Measurements from ENCODE around the gene TST. TPM values are rescaled to one million over a fixed set of nuclear protein-coding genes. Genes with fewer than 3 reads are reported as not detected.

TST gene
- total and polyA plus RNA-seq, 2 donors (not counting 3 experiments of a cell fraction or from before 2014, with no cell fraction given) = 39.2 to 95.1 TPM

DNA sequence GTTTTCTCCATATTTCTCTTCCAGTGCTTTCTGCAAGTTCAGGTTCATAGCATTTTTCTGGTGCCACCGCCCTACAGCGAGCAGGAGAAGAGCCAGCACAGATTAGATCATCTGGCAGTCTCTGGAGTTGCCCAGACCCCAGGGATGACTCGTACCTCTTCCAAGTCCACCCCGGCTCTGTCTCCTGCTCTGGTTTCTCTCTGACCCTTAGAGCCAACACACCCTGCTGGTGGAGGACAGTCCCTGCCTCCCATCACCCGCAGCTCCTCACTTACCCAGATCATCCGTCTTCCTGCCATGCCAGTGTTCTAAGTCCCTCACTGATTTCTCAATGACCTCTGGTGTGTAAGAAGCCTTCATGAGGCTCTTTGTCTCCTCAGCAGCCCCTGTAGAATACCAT lies 28.0 kb downstream of the TST start:
- intact Hi-C loops (cut with micrococcal nuclease) = no loop called here
- dilution Hi-C loops (cut with MboI; ENCODE audit: extremely low pct_ligation_motif_present, low sequenced_read_pairs) = no loop called here
- FAIRE-seq = no peak

More for the DNA sequence above, 28.0 kb downstream of the TST start:
- POLR2A ChIA-PET = no interaction called here
- BruUV-seq (replicated peaks) = no TSS peak
- TF ChIP-seq MYC (IDR thresholded peaks at IDR 0.05; ENCODE audit: low read depth, low read length) (no peak), JUN (IDR thresholded peaks at IDR 0.05; ENCODE audit: borderline replicate concordance, insufficient read depth, insufficient read length, low read depth) (no peak), FOS (IDR thresholded peaks at IDR 0.05; ENCODE audit: borderline replicate concordance, insufficient read depth, low read length) (no peak), GATA2 (IDR thresholded peaks at IDR 0.05; ENCODE audit: insufficient read depth, insufficient read length, low read depth, low read length) (no peak), EZH2 (IDR thresholded peaks at IDR 0.05; ENCODE audit: borderline replicate concordance, low read depth, low read length, severe bottlenecking) (no peak), POLR2A (IDR thresholded peaks at IDR 0.05; ENCODE audit: low read depth, low read length) (no peak), MAX (IDR thresholded peaks at IDR 0.05; ENCODE audit: insufficient read depth, insufficient read length) (no peak), POLR2AphosphoS5 (IDR thresholded peaks at IDR 0.05; ENCODE audit: insufficient read depth, low read depth, low read length) (no peak)
- TF ChIP-seq, protein P1, sequence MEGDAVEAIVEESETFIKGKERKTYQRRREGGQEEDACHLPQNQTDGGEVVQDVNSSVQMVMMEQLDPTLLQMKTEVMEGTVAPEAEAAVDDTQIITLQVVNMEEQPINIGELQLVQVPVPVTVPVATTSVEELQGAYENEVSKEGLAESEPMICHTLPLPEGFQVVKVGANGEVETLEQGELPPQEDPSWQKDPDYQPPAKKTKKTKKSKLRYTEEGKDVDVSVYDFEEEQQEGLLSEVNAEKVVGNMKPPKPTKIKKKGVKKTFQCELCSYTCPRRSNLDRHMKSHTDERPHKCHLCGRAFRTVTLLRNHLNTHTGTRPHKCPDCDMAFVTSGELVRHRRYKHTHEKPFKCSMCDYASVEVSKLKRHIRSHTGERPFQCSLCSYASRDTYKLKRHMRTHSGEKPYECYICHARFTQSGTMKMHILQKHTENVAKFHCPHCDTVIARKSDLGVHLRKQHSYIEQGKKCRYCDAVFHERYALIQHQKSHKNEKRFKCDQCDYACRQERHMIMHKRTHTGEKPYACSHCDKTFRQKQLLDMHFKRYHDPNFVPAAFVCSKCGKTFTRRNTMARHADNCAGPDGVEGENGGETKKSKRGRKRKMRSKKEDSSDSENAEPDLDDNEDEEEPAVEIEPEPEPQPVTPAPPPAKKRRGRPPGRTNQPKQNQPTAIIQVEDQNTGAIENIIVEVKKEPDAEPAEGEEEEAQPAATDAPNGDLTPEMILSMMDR (IDR thresholded peaks at IDR 0.05; ENCODE audit: extremely low read depth in 1 of 2, insufficient read depth in 1 of 2, low read depth in 1 of 2, low read length in 2 of 2) = no peak
- CTCF ChIA-PET = interaction anchor here (1.3 to 2.0 kb wide), 3 partner anchors 8 to 319 kb away, joined by 3 to 4 read pairs (median 3); no protein-coding TSS in a partner anchor
- H4K20me1 ChIP-seq (replicated peaks; ENCODE audit: control insufficient read depth, extremely low read depth, insufficient read depth, low read length) = no peaks in the 10 kb centered on the region
- no peak overlapping the region for H3K27ac ChIP-seq (ENCODE audit: insufficient read depth, low read depth, low read length)
- H3K79me2 ChIP-seq (ENCODE audit: control insufficient read depth, insufficient read depth, low read length) = no peaks in the 10 kb centered on the region
- H3K9ac ChIP-seq (replicated peaks; ENCODE audit: extremely low read depth, insufficient read depth, low read length) = no peak overlapping the region
- DNase-seq (ENCODE audit: low read depth, low spot score) = no peak
- H3K4me3 ChIP-seq (replicated peaks in 1 of 3; ENCODE audit: insufficient read depth in 1 of 3, low read depth in 1 of 3, low read length in 3 of 3) = no peak overlapping the region
- H3K9me3 ChIP-seq (replicated peaks; ENCODE audit: control insufficient read depth, insufficient read depth, low read length) = no peaks in the 10 kb centered on the region
- no peaks in the 10 kb centered on the region for H3K9me1 ChIP-seq (replicated peaks; ENCODE audit: control insufficient read depth, extremely low read depth, insufficient read depth, low read length)
- H3K4me1 ChIP-seq (ENCODE audit: control insufficient read depth, extremely low read depth, insufficient read depth, low read length) = no peaks in the 10 kb centered on the region
- H3K36me3 ChIP-seq (ENCODE audit: control insufficient read depth in 2 of 2, extremely low read depth in 1 of 2, insufficient read depth in 2 of 2, low read length in 2 of 2) = no peaks in the 10 kb centered on the region
- no peak overlapping the region for H2AFZ ChIP-seq (ENCODE audit: low read depth, low read length)
- H3K27me3 ChIP-seq (ENCODE audit: control insufficient read depth in 2 of 2, insufficient read depth in 2 of 2, low read length in 2 of 2) = peaks cover 9 to 14% of the 10 kb centered on the region in 2 experiments
- H3K4me2 ChIP-seq (ENCODE audit: insufficient read depth, low read length) = no peak overlapping the region
